Measurements from ENCODE around the gene LRIG3. TPM values are rescaled to one million over a fixed set of nuclear protein-coding genes. Genes with fewer than 3 reads are reported as not detected.

The LRIG3 gene
- total and polyA plus RNA-seq, 12 donors = 1.8 to 8.5 (median 6.4) TPM

DNA sequence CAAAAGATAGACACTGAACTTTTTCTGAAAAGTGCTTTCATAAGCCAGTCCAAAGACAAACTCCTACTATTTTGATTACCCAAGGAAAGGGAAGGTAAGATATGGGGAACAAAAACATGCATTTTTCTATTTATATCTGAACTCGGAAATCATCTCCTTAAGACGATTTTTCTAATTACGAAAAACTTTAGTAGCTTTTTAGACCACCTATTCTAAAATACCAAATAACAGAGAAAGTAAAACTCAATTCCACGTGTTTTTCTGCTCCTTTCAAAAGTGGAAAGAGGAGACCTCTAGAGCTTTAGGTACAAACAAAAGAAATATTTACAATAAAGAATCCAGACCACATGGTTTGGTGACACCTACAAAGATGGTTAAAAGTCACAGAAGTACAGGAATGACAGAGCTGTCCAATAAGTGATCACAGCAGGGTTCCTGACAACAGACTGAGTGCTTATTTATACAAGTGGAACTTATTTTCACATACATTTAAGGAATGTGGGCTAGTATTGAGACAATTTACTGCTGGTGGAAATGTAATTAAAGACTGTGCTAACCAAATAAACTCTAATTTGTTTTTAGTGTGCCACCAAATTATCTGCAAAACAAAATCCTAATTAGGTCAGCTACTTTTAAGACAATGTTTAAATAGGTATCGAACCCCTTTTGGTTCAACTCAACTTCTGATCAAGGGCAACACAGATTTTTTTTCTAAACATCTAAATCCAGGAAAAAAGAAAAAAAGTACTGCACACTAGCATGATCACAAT lies 2.4 kb downstream of the LRIG3 start:
- no peaks in the 10 kb centered on the region for H3K9me3 ChIP-seq
- peak overlapping the region in 7 of 10 donors; percentile 62 to 96 (median 92) for H3K27ac ChIP-seq
- peaks cover 0 to 15% (median 0%) of the 10 kb centered on the region in 7 donors for H3K27me3 ChIP-seq
- no peak for TF ChIP-seq CTCF (IDR thresholded peaks at IDR 0.05)
- H3K4me3 ChIP-seq = peak overlapping the region in 9 of 10 donors; percentile 73 to 95 (median 90)
- intact Hi-C loops (cut with DNase I) = loop anchor here in 2 of 10 donors (5.0 to 10.0 kb wide), 2 partner anchors 41 to 573 kb away; no protein-coding TSS in a partner anchor
- 44% methylated on average over 5 of the region's 5 CpGs for WGBS, 2 donors
- peaks cover 0 to 13% (median under 1%) of the 10 kb centered on the region in 9 donors for H3K36me3 ChIP-seq
- H3K4me1 ChIP-seq = peaks cover 8 to 50% (median 39%) of the 10 kb centered on the region in 9 donors
- ATAC-seq (no peak), DNase-seq (no peak)

GRCh38 chr12:58916921-58917511 lies 3.3 kb downstream of the LRIG3 start:
- peak overlapping the region in 7 of 10 donors; percentile 43 to 96 (median 92) for H3K27ac ChIP-seq
- DNase-seq (no peak), ATAC-seq (no peak)
- peaks cover 8 to 50% (median 39%) of the 10 kb centered on the region in 9 donors for H3K4me1 ChIP-seq
- peak overlapping the region in 8 of 10 donors; percentile 73 to 95 (median 89) for H3K4me3 ChIP-seq
- no peak for TF ChIP-seq CTCF (IDR thresholded peaks at IDR 0.05)
- H3K27me3 ChIP-seq = peaks cover 0 to 15% (median 0%) of the 10 kb centered on the region in 7 donors
- H3K9me3 ChIP-seq = no peaks in the 10 kb centered on the region
- intact Hi-C loops (cut with DNase I) = loop anchor here in 2 of 10 donors (5.0 to 10.0 kb wide), 2 partner anchors 40 to 572 kb away; no protein-coding TSS in a partner anchor
- WGBS, 2 donors = 40 to 42% methylated on average over 6 of the region's 6 CpGs
- H3K36me3 ChIP-seq = peaks cover 0 to 22% (median 4%) of the 10 kb centered on the region in 9 donors

GRCh38 chr12:58916161-58916621 lies 4.1 kb downstream of the LRIG3 start:
- H3K4me1 ChIP-seq = peaks cover 8 to 50% (median 39%) of the 10 kb centered on the region in 9 donors
- DNase-seq (no peak), ATAC-seq (no peak)
- H3K9me3 ChIP-seq = no peaks in the 10 kb centered on the region
- peaks cover 0 to 15% (median 0%) of the 10 kb centered on the region in 7 donors for H3K27me3 ChIP-seq
- H3K27ac ChIP-seq = peak overlapping the region in 6 of 10 donors; percentile 8 to 96 (median 90)
- intact Hi-C loops (cut with DNase I) = loop anchor here in 2 of 10 donors (5.0 to 10.0 kb wide), 2 partner anchors 39 to 571 kb away; no protein-coding TSS in a partner anchor
- WGBS, 2 donors = 60 to 65% methylated on average over 2 of the region's 2 CpGs
- peak overlapping the region in 5 of 10 donors; percentile 73 to 91 (median 88) for H3K4me3 ChIP-seq
- H3K36me3 ChIP-seq = peaks cover 0 to 30% (median 4%) of the 10 kb centered on the region in 9 donors
- TF ChIP-seq CTCF (IDR thresholded peaks at IDR 0.05) = no peak

- DNase-seq (peak; percentile 18 to 27), ATAC-seq (peak in 2 of 8 donors; percentile 20 to 34)
- intact Hi-C loops (cut with DNase I) = loop anchor here in 2 of 10 donors (5.0 to 10.0 kb wide), 2 partner anchors 38 to 571 kb away; no protein-coding TSS in a partner anchor
- peaks cover 8 to 49% (median 34%) of the 10 kb centered on the region in 9 donors for H3K4me1 ChIP-seq
- H3K36me3 ChIP-seq = peaks cover 0 to 36% (median 4%) of the 10 kb centered on the region in 9 donors
- peak overlapping the region in 6 of 10 donors; percentile 8 to 96 (median 56) for H3K27ac ChIP-seq
- H3K4me3 ChIP-seq = peak overlapping the region in 5 of 10 donors; percentile 25 to 91 (median 88)
- H3K27me3 ChIP-seq = peaks cover 0 to 14% (median 0%) of the 10 kb centered on the region in 7 donors
- no peak for TF ChIP-seq CTCF (IDR thresholded peaks at IDR 0.05)
- H3K9me3 ChIP-seq = no peaks in the 10 kb centered on the region
- 13 to 25% methylated on average over 4 of the region's 4 CpGs for WGBS, 2 donors
Measured at GRCh38 chr12:58915634-58916033, 4.7 kb downstream of the LRIG3 start.

Measured in heart right ventricle (tissue), 16 donors.